OCI-LY3 (cell line): ENCODE data around the gene NDUFAF3.

Source experiments
- EZH2phosphoT487 ChIP-seq: fragments of 200-600 bp; shearing (Covaris generic); IDR thresholded peaks from 2 replicates; pipeline ENCODE4 v1.6.1; 2018; ENCODE audit warnings: antibody characterized with exemption, mixed run types, low read depth
- TF ChIP-seq, protein P1 (sequence below): fragments of 200-600, 300-600 bp; sonication (generic); IDR thresholded peaks from 2 replicates; pipeline ENCODE4 v1.5.1; 2014; ENCODE audit warnings: antibody characterized with exemption, low read length, low read depth

GRCh38 chr3:48985831-48986376, 36.0 kb upstream of the NDUFAF3 start:
- TF ChIP-seq, protein P1, sequence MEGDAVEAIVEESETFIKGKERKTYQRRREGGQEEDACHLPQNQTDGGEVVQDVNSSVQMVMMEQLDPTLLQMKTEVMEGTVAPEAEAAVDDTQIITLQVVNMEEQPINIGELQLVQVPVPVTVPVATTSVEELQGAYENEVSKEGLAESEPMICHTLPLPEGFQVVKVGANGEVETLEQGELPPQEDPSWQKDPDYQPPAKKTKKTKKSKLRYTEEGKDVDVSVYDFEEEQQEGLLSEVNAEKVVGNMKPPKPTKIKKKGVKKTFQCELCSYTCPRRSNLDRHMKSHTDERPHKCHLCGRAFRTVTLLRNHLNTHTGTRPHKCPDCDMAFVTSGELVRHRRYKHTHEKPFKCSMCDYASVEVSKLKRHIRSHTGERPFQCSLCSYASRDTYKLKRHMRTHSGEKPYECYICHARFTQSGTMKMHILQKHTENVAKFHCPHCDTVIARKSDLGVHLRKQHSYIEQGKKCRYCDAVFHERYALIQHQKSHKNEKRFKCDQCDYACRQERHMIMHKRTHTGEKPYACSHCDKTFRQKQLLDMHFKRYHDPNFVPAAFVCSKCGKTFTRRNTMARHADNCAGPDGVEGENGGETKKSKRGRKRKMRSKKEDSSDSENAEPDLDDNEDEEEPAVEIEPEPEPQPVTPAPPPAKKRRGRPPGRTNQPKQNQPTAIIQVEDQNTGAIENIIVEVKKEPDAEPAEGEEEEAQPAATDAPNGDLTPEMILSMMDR = no peak
- TF ChIP-seq EZH2phosphoT487 = no peak
